NT2/D1 (cell line): Measurements from ENCODE around the gene PIP5K1C.

Source experiments
- DNase-seq: peaks from one replicate; pipeline ENCODE4 v3.0.0-alpha.2; 2011; ENCODE audit warnings: low read depth, low spot score
- H3K27me3 ChIP-seq: 2 replicates; pipeline ENCODE4 v1.6.0; 2011; ENCODE audit warnings: mild to moderate bottlenecking; ENCODE audit not compliant: insufficient read length, insufficient read depth
- H3K36me3 ChIP-seq: 2 replicates; pipeline ENCODE4 v1.6.1; 2011; ENCODE audit warnings: mild to moderate bottlenecking, low read length, mixed read lengths; ENCODE audit not compliant: insufficient read depth, insufficient read length
- H3K4me1 ChIP-seq: 2 replicates; pipeline ENCODE4 v1.5.1; 2011; ENCODE audit not compliant: insufficient read depth, insufficient read length
- H3K4me3 ChIP-seq: 2 replicates; pipeline ENCODE4 v1.5.1; 2011; ENCODE audit warnings: low read depth; ENCODE audit not compliant: insufficient read length
- H3K9ac ChIP-seq: 2 replicates; pipeline ENCODE4 v1.6.0; 2011; ENCODE audit warnings: low read depth; ENCODE audit not compliant: insufficient read length
- H3K9me3 ChIP-seq: 2 replicates; pipeline ENCODE4 v1.5.1; 2011; ENCODE audit warnings: mild to moderate bottlenecking, low read length; ENCODE audit not compliant: insufficient read depth
- SUZ12 ChIP-seq: IDR thresholded peaks from 2 replicates; pipeline ENCODE4 v1.6.1; 2011; ENCODE audit not compliant: insufficient read length, insufficient read depth; ENCODE audit errors: extremely low read depth
- YY1 ChIP-seq: IDR thresholded peaks from 2 replicates; pipeline ENCODE4 v1.6.1; 2011; ENCODE audit not compliant: insufficient read length, insufficient read depth
- ZNF274 ChIP-seq: IDR thresholded peaks from 2 replicates; pipeline ENCODE4 v1.6.1; 2011; ENCODE audit warnings: mild to moderate bottlenecking, low read depth, low read length

Gene PIP5K1C

DNA sequence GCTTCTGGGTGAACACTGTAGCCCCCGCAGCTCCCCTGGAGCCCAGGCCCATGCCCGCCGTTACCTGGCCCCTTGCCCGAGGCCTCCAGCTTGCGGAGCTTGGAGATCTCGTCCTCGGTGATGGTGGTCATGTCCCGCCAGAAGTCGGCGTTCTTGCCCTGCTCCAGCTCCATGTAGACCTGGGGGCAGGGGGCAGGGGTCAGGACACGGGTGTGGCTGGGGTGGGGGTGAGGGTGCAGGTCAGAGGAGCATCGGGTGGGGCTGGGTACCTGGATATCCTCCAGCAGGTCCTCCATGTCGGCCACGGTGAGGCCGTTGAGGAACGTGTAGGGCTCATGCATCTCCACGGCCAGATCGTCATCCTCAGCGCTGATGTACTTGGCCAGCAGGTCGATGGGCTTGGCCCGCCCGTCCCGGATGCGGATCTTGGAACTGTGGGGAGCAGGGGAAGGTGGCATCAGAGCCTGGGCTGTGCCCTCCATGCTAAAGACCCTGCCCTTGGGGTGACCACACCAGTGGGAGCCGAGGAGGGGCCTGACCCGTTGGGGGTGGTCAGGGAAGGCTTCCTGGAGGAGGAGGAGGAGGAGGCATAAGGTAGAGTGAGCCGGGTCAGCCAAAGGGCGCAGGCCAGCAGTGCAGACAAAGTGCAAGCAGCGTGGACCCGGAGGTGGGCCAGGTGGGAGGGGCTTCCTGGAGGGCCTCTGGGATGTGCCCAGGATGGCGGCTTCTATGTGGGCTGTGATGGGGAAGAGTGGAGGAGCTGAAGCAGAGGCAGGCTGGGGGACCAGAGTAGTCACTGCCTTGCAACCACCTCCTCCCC is 81.2 kb downstream of the PIP5K1C start:
- Histone ChIP-seq H3K4me1 (peaks cover 12% of the 10 kb centered on the region), H3K36me3 (peaks cover 87% of the 10 kb centered on the region), H3K4me3 (no peak overlapping the region), H3K9ac (no peak overlapping the region), H3K9me3 (no peaks in the 10 kb centered on the region), H3K27me3 (no peaks in the 10 kb centered on the region)
- TF ChIP-seq YY1 = no peak
- TF ChIP-seq ZNF274 = no peak
- no peak for TF ChIP-seq SUZ12
- DNase-seq = no peak

GRCh38 chr19:3618144-3618810 is 82.0 kb downstream of the PIP5K1C start:
- Histone ChIP-seq H3K27me3 (no peaks in the 10 kb centered on the region), H3K9me3 (no peaks in the 10 kb centered on the region), H3K4me3 (no peak overlapping the region), H3K9ac (no peak overlapping the region), H3K4me1 (peaks cover 12% of the 10 kb centered on the region), H3K36me3 (peaks cover 87% of the 10 kb centered on the region)
- TF ChIP-seq SUZ12 (no peak), YY1 (no peak), ZNF274 (no peak)
- DNase-seq = no peak

- Histone ChIP-seq H3K9ac (peak overlapping the region; percentile 1), H3K4me1 (peaks cover 12% of the 10 kb centered on the region), H3K36me3 (peaks cover 89% of the 10 kb centered on the region), H3K9me3 (no peaks in the 10 kb centered on the region), H3K4me3 (no peak overlapping the region), H3K27me3 (no peaks in the 10 kb centered on the region)
- no peak for DNase-seq
- no peak for TF ChIP-seq SUZ12
Measured at GRCh38 chr19:3617463-3617862, 82.8 kb downstream of the PIP5K1C start.

DNA sequence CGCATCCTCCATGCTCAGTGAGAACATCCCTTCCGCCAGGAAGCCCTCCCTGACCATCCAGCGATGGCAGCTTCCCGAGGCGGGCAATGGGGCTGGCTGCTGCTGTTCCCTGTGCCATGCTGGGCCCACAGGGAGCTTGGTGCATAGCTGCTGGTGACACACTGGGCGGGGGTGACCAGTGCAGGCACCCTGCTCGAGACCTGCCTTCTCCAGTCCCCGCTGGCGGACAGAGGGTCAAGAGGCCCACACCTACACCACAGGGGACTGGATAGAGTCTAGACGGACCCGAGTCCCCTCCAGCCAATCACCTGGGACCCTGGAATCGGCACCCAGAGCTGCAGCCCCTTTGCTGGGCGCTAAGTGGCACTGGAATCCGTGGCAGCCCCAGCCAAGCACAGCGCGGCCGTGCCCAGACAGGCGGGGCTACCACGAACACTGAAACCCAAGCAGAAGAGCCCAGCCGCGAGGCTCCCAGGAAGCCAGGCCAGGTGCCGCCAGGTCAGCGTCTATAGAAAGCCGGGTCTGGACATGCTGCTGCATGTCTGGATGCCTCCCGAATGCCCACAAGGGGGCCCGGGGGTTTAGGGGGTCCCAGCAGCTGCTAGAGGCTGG is 84.6 kb downstream of the PIP5K1C start:
- peaks cover 12% of the 10 kb centered on the region for H3K4me1 ChIP-seq
- H3K36me3 ChIP-seq = peaks cover 89% of the 10 kb centered on the region

DNA sequence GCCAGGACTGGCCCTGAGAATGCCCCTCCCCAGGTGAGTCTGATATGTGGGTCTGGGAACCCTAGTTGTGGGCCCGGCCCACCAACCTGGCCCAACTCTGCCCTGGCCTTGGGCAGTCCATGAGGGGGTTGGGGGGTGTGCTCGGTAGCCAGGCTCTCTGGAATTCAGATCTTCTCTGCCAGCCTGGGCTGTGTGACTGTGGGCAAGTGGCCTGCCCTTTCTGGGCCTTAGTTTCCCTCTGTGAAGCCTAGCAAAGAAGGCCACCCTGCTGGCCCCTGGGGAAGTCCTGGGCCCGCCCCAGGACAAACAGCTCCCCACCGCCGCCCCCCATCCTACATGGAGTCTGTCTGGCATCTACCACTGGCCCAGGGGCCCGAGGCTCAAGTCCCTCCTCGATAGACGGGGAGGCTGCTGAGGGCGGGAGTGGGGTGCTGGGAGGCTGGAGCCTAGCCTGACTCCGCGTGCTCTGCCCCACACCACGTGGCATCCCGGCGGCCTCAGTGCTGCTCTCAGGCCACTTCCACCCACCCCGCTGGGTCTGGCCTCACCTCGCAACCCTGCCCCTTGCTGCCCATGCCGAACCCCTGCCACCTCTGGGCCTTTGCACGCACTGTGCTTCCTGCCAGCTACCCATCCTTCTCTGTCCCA is 85.3 kb downstream of the PIP5K1C start:
- Histone ChIP-seq H3K36me3 (peaks cover 89% of the 10 kb centered on the region), H3K27me3 (no peaks in the 10 kb centered on the region), H3K4me3 (no peak overlapping the region), H3K9me3 (no peaks in the 10 kb centered on the region), H3K4me1 (peaks cover 11% of the 10 kb centered on the region), H3K9ac (no peak overlapping the region)
- no peak for TF ChIP-seq SUZ12
- TF ChIP-seq ZNF274 = no peak
- no peak for TF ChIP-seq YY1
- no peak for DNase-seq

More for the DNA sequence above, 84.6 kb downstream of the PIP5K1C start:
- DNase-seq = no peak
- no peaks in the 10 kb centered on the region for H3K9me3 ChIP-seq
- no peak overlapping the region for H3K4me3 ChIP-seq
- H3K9ac ChIP-seq = no peak overlapping the region
- TF ChIP-seq ZNF274 (no peak), YY1 (no peak)
- H3K27me3 ChIP-seq = no peaks in the 10 kb centered on the region

GRCh38 chr19:3613818-3614661 is 86.2 kb downstream of the PIP5K1C start:
- no peak for DNase-seq
- Histone ChIP-seq H3K27me3 (no peaks in the 10 kb centered on the region), H3K9ac (no peak overlapping the region), H3K9me3 (no peaks in the 10 kb centered on the region), H3K4me3 (no peak overlapping the region), H3K4me1 (peaks cover 7% of the 10 kb centered on the region), H3K36me3 (peaks cover 87% of the 10 kb centered on the region)
- TF ChIP-seq SUZ12 = no peak
